K562 treated with DMSO at 1 percent for 24 hours (cell line): ENCODE data around the gene CD44. TPM values are rescaled to one million over a fixed set of nuclear protein-coding genes. Genes with fewer than 3 reads are reported as not detected.

Experiments
- total RNA-seq: library from RNA; unstranded; fragments of 300-600 nt; gene quantifications from 2 replicates; pipeline ENCODE4 v1.2.3, GENCODE V29; 2022; ENCODE audit warnings: low read depth; ENCODE audit not compliant: insufficient read depth

CD44 gene
- total RNA-seq: 1.5 and 4.1 TPM in 2 replicates

DNA sequence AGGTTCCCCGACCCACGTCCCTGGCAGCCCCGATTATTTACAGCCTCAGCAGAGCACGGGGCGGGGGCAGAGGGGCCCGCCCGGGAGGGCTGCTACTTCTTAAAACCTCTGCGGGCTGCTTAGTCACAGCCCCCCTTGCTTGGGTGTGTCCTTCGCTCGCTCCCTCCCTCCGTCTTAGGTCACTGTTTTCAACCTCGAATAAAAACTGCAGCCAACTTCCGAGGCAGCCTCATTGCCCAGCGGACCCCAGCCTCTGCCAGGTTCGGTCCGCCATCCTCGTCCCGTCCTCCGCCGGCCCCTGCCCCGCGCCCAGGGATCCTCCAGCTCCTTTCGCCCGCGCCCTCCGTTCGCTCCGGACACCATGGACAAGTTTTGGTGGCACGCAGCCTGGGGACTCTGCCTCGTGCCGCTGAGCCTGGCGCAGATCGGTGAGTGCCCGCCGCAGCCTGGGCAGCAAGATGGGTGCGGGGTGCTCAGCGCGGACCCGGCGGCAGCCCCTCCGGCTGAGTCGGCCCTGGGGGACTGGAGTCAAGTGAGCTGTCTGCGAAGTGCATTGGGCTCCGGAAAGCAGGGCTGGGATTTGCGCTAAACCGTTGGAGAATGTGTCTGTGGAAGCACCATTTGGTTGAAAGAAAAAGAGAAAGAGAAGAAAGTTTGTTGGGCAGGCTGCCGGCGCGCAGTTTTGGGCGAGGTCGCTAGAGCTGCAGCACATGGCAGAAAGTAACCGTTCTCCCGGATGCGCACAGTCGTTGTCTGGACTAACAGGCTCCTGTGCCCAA lies at the start of gene CD44:
Gene CD44, plus strand, starts transcription at position 229 of the 779 bp plus-strand sequence. Its CDS starts 133 bp downstream, at position 362.

Other genes with a start within 250 kb of the CD44 start
- gene APIP, start 222.8 kb upstream of the CD44 start, total RNA-seq: 25.7 and 28.6 TPM in 2 replicates
- gene PDHX, start 222.6 kb upstream of the CD44 start, total RNA-seq: 20.4 and 22.9 TPM in 2 replicates